Loucy (cell line): ENCODE measurements around the gene MAP3K20.

ENCODE experiments used
- EZH2phosphoT487 ChIP-seq: fragments of 200-600 bp; IDR thresholded peaks from 2 replicates; pipeline ENCODE4 v1.6.1; 2018; ENCODE audit warnings: antibody characterized with exemption, mild to moderate bottlenecking, moderate library complexity, borderline replicate concordance
- TF ChIP-seq, protein P1 (sequence below): fragments of 200-600 bp; sonication (generic); conservative IDR thresholded peaks from 2 replicates; pipeline ENCODE4 v1.5.1; 2014; ENCODE audit warnings: mild to moderate bottlenecking, antibody characterized with exemption, low read length

DNA sequence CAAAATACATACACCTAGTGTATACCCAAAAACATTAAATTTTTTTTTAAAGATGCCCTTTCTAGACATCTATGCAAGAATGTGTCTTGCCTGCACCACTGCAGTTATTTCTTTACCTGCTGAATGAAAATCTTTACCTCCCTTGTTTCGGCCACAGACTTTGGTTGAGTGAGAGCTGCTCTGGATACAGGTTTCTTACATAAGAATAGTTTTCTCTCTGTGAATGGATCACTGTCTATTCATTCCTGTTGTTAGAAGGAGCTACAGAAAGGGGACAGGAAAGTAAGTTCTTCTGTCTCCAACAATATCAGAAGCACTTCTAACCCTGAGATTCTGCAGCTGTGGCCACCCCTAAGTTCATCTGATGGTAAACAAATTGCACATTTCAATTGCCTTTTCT is 166.0 kb downstream of the MAP3K20 start:
- TF ChIP-seq, protein P1, sequence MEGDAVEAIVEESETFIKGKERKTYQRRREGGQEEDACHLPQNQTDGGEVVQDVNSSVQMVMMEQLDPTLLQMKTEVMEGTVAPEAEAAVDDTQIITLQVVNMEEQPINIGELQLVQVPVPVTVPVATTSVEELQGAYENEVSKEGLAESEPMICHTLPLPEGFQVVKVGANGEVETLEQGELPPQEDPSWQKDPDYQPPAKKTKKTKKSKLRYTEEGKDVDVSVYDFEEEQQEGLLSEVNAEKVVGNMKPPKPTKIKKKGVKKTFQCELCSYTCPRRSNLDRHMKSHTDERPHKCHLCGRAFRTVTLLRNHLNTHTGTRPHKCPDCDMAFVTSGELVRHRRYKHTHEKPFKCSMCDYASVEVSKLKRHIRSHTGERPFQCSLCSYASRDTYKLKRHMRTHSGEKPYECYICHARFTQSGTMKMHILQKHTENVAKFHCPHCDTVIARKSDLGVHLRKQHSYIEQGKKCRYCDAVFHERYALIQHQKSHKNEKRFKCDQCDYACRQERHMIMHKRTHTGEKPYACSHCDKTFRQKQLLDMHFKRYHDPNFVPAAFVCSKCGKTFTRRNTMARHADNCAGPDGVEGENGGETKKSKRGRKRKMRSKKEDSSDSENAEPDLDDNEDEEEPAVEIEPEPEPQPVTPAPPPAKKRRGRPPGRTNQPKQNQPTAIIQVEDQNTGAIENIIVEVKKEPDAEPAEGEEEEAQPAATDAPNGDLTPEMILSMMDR, result no peak
- no peak for TF ChIP-seq EZH2phosphoT487
